ENCODE measurements around the gene PLEKHA6. TPM values are rescaled to one million over a fixed set of nuclear protein-coding genes. Genes with fewer than 3 reads are reported as not detected.

The PLEKHA6 gene
- total RNA-seq, 2 experiments from 2014 or later, result 0.53 to 0.82 TPM

DNA sequence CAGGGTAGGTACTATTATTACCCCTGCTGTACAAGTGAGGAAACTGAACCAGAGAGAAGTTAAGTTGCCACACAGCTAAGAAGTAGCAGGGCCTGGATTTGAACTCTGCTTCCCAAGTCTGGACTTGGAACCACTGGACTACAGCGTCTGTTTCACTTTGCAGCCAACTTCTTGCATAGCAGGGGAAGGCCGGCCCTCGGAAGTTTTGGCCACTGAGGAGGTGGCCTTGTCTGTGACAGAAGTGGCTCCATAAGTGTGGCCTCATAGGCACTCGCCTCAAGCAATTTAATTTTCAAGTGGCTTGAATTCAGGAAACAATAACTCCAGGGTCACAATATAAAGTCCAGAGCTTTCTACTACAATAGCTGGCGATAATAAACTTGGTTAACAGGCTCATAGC, 41.4 kb downstream of the PLEKHA6 start:
- no peaks in the 10 kb centered on the region for H3K4me1 ChIP-seq (ENCODE audit: insufficient read depth, low read length)
- H3K27ac ChIP-seq (ENCODE audit: low read depth in 1 of 2, low read length in 2 of 2), result no peak overlapping the region
- Mint-ChIP-seq H3K4me1 (ENCODE audit: low read depth) (peaks cover 12% of the 10 kb centered on the region), H3K27ac (no peak overlapping the region), H3K4me3 (no peak overlapping the region), H3K9me3 (no peaks in the 10 kb centered on the region), H3K27me3 (no peaks in the 10 kb centered on the region), H3K36me3 (ENCODE audit: low read depth) (no peaks in the 10 kb centered on the region)
- ChIA-PET CTCF (no interaction called here), POLR2A (no interaction called here)
- H3K27me3 ChIP-seq (ENCODE audit: control insufficient read depth in 1 of 2, insufficient read depth in 2 of 2, low read length in 2 of 2), result no peaks in the 10 kb centered on the region
- ATAC-seq (ENCODE audit: poor library complexity), result no peak
- intact Hi-C loops (cut with DNase I, micrococcal nuclease), result no loop called here
- no peak overlapping the region for H3K4me3 ChIP-seq (ENCODE audit: low read length)
- no peaks in the 10 kb centered on the region for H3K9me3 ChIP-seq (ENCODE audit: control insufficient read depth in 1 of 2, insufficient read depth in 1 of 2, low read length in 2 of 2)
- no peaks in the 10 kb centered on the region for H3K36me3 ChIP-seq (ENCODE audit: insufficient read depth, low read length)
- DNase-seq, result no peak
- TF ChIP-seq, protein P1, sequence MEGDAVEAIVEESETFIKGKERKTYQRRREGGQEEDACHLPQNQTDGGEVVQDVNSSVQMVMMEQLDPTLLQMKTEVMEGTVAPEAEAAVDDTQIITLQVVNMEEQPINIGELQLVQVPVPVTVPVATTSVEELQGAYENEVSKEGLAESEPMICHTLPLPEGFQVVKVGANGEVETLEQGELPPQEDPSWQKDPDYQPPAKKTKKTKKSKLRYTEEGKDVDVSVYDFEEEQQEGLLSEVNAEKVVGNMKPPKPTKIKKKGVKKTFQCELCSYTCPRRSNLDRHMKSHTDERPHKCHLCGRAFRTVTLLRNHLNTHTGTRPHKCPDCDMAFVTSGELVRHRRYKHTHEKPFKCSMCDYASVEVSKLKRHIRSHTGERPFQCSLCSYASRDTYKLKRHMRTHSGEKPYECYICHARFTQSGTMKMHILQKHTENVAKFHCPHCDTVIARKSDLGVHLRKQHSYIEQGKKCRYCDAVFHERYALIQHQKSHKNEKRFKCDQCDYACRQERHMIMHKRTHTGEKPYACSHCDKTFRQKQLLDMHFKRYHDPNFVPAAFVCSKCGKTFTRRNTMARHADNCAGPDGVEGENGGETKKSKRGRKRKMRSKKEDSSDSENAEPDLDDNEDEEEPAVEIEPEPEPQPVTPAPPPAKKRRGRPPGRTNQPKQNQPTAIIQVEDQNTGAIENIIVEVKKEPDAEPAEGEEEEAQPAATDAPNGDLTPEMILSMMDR (IDR thresholded peaks at IDR 0.05), result no peak

DNA sequence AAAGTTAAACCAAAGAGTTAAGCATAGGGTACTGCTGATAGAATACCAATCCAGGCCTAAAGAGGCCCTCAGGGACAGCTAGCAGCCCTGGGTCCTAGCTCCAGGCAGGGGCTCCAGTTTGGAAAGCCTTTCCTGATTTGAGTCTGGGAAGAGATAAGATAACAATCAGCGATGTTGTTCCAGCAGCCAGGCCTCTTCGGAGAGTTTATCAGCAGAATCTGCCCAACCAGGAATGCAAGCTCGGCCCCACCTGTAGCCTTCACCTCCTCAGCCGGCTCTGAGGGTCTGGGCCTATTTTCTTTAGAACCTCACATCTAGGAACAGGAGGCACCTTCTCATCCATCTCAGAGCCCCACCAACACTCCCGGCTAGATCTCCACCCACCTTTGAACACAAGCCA, 42.6 kb downstream of the PLEKHA6 start:
- ChIA-PET POLR2A (no interaction called here), CTCF (no interaction called here)
- TF ChIP-seq, protein P1 (IDR thresholded peaks at IDR 0.05), result no peak
- no peaks in the 10 kb centered on the region for H3K4me1 ChIP-seq (ENCODE audit: insufficient read depth, low read length)
- H3K9me3 Mint-ChIP-seq, result no peaks in the 10 kb centered on the region
- no peaks in the 10 kb centered on the region for H3K9me3 ChIP-seq (ENCODE audit: control insufficient read depth in 1 of 2, insufficient read depth in 1 of 2, low read length in 2 of 2)
- no peak overlapping the region for H3K27ac ChIP-seq (ENCODE audit: low read depth in 1 of 2, low read length in 2 of 2)
- no peak overlapping the region for H3K4me3 ChIP-seq (ENCODE audit: low read length)
- no peaks in the 10 kb centered on the region for H3K36me3 Mint-ChIP-seq (ENCODE audit: low read depth)
- DNase-seq (no peak), ATAC-seq (ENCODE audit: poor library complexity) (no peak)
- H3K27ac Mint-ChIP-seq, result no peak overlapping the region
- H3K4me1 Mint-ChIP-seq (ENCODE audit: low read depth), result peaks cover 12% of the 10 kb centered on the region
- no peaks in the 10 kb centered on the region for H3K36me3 ChIP-seq (ENCODE audit: insufficient read depth, low read length)
- no peaks in the 10 kb centered on the region for H3K27me3 ChIP-seq (ENCODE audit: control insufficient read depth in 1 of 2, insufficient read depth in 2 of 2, low read length in 2 of 2)
- H3K27me3 Mint-ChIP-seq, result no peaks in the 10 kb centered on the region
- H3K4me3 Mint-ChIP-seq, result no peak overlapping the region
- intact Hi-C loops (cut with DNase I, micrococcal nuclease), result no loop called here

DNA sequence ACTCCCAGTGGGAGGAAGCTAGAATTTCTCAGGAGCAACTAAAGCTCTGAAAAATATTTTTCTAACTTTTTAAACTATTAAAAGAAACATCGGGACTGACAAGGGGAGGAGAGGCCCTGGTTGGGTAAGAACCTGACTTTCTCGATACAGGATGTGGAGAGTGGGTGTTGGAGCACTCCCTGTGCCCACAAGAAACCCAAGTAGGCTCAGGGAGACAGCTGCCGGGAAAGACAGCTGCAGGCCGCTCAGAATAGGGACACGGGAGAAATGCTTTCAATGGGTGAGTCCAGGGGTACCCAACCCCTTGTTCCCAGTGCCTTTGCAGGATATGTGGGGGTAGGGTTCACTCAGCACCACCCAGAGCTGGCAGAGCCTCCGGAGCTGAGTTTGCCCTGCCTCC, 43.6 kb downstream of the PLEKHA6 start:
- H3K27ac ChIP-seq (ENCODE audit: low read depth in 1 of 2, low read length in 2 of 2), result no peak overlapping the region
- H3K4me3 ChIP-seq (ENCODE audit: low read length), result no peak overlapping the region
- Mint-ChIP-seq H3K27ac (no peak overlapping the region), H3K36me3 (ENCODE audit: low read depth) (no peaks in the 10 kb centered on the region), H3K9me3 (no peaks in the 10 kb centered on the region), H3K4me3 (no peak overlapping the region), H3K27me3 (no peaks in the 10 kb centered on the region), H3K4me1 (ENCODE audit: low read depth) (peaks cover 12% of the 10 kb centered on the region)
- TF ChIP-seq, protein P1 (IDR thresholded peaks at IDR 0.05), result no peak
- H3K27me3 ChIP-seq (ENCODE audit: control insufficient read depth in 1 of 2, insufficient read depth in 2 of 2, low read length in 2 of 2), result no peaks in the 10 kb centered on the region
- no peaks in the 10 kb centered on the region for H3K9me3 ChIP-seq (ENCODE audit: control insufficient read depth in 1 of 2, insufficient read depth in 1 of 2, low read length in 2 of 2)
- ATAC-seq (ENCODE audit: poor library complexity) (no peak), DNase-seq (no peak)
- ChIA-PET CTCF (no interaction called here), POLR2A (no interaction called here)
- H3K4me1 ChIP-seq (ENCODE audit: insufficient read depth, low read length), result no peaks in the 10 kb centered on the region
- intact Hi-C loops (cut with DNase I, micrococcal nuclease), result no loop called here
- no peaks in the 10 kb centered on the region for H3K36me3 ChIP-seq (ENCODE audit: insufficient read depth, low read length)

Data from CD4-positive, alpha-beta T cell (primary cell).